Thoracic aorta (tissue), 2 donors: ENCODE results near the gene IL11RA. TPM values are rescaled to one million over a fixed set of nuclear protein-coding genes. Genes with fewer than 3 reads are reported as not detected.

ENCODE experiments used
- ATAC-seq: fragments of 150-250 bp; one replicate; pipeline ENCODE4 v1.8.0; 2017; ENCODE audit warnings: low read depth; ENCODE audit not compliant: insufficient number of reproducible peaks, low FRiP score
- DNase-seq: peaks from one replicate; pipeline ENCODE4 v3.0.0-alpha.2; 2020; ENCODE audit warnings: low spot score
- H3K27ac ChIP-seq, 2 donors: fragments of 200-600 bp; sonication (generic); 1 replicate in 1 of 2; 2 replicates in 1 of 2; pipeline ENCODE4 v1.5.1; 2016; ENCODE audit warnings: mild to moderate bottlenecking in 2 of 2, moderate library complexity in 2 of 2
- H3K27me3 ChIP-seq: fragments of 200-600 bp; sonication (generic); replicated peaks from 2 replicates; pipeline ENCODE4 v1.6.0; 2016; ENCODE audit warnings: mild to moderate bottlenecking; ENCODE audit not compliant: insufficient read depth
- H3K36me3 ChIP-seq: fragments of 200-600 bp; sonication (generic); one replicate; pipeline ENCODE4 v1.5.1; 2016
- H3K4me1 ChIP-seq, 2 donors: fragments of 200-600 bp; sonication (generic); 1 replicate in 1 of 2; 2 replicates in 1 of 2; pipeline versions ENCODE4 v1.5.1 to v1.6.0; 2016; ENCODE audit warnings: low read depth in 2 of 2, mild to moderate bottlenecking in 1 of 2; ENCODE audit not compliant: control insufficient read depth in 1 of 2
- H3K4me3 ChIP-seq: fragments of 200-600 bp; sonication (generic); 2 replicates; pipeline ENCODE4 v1.5.1; 2016; ENCODE audit warnings: mild to moderate bottlenecking
- H3K9me3 ChIP-seq: fragments of 200-600 bp; sonication (generic); 2 replicates; pipeline ENCODE4 v1.5.1; 2016
- total RNA-seq, 2 donors: library from RNA; depleted of rRNA; stranded (reverse); fragments of >200 nt; gene quantifications; one replicate each; pipeline versions ENCODE4 v1.1.0 to v1.2.3, GENCODE V29; 2016
- TF ChIP-seq, protein P1 (sequence below): fragments of 200-600 bp; sonication (generic); IDR thresholded peaks from one replicate; pipeline ENCODE4 v1.5.1; 2019; ENCODE audit warnings: antibody characterized with exemption

Gene IL11RA
- total RNA-seq, 2 donors from 2014 or later: 81.3 to 99.0 TPM

DNA sequence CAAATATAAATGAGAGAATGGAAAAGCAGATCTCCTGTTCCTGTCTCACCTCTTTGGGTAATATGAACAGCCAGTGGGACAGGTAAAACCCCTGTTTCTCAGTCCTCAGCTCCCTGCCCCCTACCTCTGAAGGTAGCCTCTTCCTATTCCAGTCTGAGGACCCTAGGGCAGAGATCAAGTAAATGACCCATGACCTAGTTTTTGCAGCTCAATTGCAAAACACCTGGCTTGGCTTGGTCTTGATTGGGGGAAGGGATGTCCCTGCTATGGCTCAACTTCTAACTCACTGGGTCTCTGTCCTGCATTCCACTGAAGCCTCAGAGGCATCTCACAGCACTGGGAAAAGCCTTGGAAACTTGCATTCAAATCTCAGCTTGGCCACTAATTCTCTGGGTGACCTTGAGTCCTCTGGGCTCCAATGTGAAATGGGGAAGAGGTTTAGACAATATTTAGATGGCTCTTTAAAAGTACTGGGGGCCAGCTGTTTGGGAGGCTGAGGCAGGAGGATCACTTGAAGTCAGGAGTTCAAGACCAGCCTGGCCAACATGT lies 7.1 kb upstream of the IL11RA start:
- Histone ChIP-seq H3K36me3 (peaks cover 15% of the 10 kb centered on the region), H3K27ac (no peak overlapping the region), H3K4me1 (peaks cover 12 to 26% of the 10 kb centered on the region in 2 donors), H3K9me3 (no peaks in the 10 kb centered on the region), H3K27me3 (no peaks in the 10 kb centered on the region), H3K4me3 (no peak overlapping the region)
- TF ChIP-seq, protein P1, sequence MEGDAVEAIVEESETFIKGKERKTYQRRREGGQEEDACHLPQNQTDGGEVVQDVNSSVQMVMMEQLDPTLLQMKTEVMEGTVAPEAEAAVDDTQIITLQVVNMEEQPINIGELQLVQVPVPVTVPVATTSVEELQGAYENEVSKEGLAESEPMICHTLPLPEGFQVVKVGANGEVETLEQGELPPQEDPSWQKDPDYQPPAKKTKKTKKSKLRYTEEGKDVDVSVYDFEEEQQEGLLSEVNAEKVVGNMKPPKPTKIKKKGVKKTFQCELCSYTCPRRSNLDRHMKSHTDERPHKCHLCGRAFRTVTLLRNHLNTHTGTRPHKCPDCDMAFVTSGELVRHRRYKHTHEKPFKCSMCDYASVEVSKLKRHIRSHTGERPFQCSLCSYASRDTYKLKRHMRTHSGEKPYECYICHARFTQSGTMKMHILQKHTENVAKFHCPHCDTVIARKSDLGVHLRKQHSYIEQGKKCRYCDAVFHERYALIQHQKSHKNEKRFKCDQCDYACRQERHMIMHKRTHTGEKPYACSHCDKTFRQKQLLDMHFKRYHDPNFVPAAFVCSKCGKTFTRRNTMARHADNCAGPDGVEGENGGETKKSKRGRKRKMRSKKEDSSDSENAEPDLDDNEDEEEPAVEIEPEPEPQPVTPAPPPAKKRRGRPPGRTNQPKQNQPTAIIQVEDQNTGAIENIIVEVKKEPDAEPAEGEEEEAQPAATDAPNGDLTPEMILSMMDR: no peak
- DNase-seq (no peak), ATAC-seq (no peak)

DNA sequence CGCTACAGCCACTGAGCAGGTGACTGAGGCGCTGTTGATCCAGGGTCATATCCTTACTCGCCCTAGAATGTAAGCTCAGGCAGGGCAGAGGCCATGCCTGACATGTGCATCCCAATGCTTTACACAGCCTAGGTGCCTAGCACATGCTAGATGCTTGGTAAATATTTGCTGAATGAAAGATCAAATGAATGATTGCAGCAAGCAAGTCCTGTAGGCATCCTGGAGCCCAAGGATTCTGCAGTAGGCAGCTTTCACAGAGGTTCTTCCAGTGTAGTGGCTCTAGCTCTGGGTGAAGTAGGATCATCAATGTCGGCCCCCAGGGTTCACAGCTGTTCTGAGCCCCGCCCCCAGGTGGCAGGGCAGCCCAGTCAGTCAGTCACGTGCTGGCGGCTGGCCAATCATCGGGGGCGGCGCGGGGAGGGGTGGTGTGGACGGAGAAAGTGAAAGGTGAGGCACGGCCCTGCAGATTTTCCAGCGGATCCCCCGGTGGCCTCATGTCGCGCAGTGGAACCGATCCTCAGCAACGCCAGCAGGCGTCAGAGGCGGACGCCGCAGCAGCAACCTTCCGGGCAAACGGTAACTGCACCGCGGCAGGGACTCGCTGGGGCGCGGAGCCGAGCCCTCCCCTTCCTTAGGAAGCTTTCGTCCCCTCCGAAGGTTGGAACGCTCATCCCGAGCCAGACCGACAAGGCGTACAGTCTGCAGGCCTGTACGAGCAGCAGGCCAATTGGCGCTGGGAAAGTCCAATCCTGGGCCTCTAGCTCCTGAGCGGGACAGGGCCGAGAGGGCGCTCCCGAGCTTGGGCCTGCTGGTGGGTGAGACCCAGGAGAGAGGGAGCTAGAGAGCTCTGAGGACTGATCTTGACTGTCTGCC lies 5.5 kb upstream of the IL11RA start, which contains the start of gene GALT:
Gene GALT (plus strand): TSS at position 465 of the 873 bp plus-strand sequence. CDS start 30 bp downstream, at position 495.
- TF ChIP-seq, protein P1: peak; percentile 23
- Histone ChIP-seq H3K9me3 (no peaks in the 10 kb centered on the region), H3K36me3 (peaks cover 16% of the 10 kb centered on the region), H3K4me3 (peak within 1 kb of the TSS; percentile 79), H3K4me1 (peaks cover 16 to 35% of the 10 kb centered on the region in 2 donors), H3K27ac (peak within 1 kb of the TSS; percentile 79 to 80), H3K27me3 (no peaks in the 10 kb centered on the region)
- ATAC-seq (peak; percentile 62), DNase-seq (peak; percentile 89)

DNA sequence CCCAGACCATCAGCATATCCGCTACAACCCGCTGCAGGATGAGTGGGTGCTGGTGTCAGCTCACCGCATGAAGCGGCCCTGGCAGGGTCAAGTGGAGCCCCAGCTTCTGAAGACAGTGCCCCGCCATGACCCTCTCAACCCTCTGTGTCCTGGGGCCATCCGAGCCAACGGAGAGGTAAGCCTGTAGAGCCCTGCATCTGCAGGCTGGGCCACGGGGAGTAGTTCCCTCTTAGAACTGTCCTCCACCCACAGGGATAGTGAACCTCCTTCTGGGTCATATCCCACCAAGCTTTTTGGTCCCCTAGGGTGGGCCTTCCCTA lies 4.9 kb upstream of the IL11RA start:
- Histone ChIP-seq H3K27me3 (no peaks in the 10 kb centered on the region), H3K4me3 (peak overlapping the region; percentile 79), H3K4me1 (peaks cover 18 to 40% of the 10 kb centered on the region in 2 donors), H3K36me3 (peaks cover 16% of the 10 kb centered on the region), H3K9me3 (no peaks in the 10 kb centered on the region), H3K27ac (peak overlapping the region; percentile 79 to 80)
- DNase-seq (no peak), ATAC-seq (no peak)
- TF ChIP-seq, protein P1: no peak

DNA sequence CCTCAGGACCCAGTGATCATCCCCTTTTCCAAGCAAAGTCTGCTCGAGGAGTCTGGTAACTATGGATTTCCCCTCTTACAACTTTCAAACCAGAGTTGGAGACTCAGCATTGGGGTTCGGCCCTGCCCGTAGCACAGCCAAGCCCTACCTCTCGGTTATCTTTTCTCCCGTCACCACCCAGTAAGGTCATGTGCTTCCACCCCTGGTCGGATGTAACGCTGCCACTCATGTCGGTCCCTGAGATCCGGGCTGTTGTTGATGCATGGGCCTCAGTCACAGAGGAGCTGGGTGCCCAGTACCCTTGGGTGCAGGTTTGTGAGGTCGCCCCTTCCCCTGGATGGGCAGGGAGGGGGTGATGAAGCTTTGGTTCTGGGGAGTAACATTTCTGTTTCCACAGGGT lies 4.3 kb upstream of the IL11RA start:
- peaks cover 16% of the 10 kb centered on the region for H3K36me3 ChIP-seq
- no peaks in the 10 kb centered on the region for H3K9me3 ChIP-seq
- TF ChIP-seq, protein P1: no peak
- DNase-seq (no peak), ATAC-seq (no peak)
- H3K4me1 ChIP-seq: peaks cover 19 to 45% of the 10 kb centered on the region in 2 donors
- peak overlapping the region; percentile 79 for H3K4me3 ChIP-seq
- H3K27ac ChIP-seq: peak overlapping the region; percentile 79 to 80
- H3K27me3 ChIP-seq: no peaks in the 10 kb centered on the region

DNA sequence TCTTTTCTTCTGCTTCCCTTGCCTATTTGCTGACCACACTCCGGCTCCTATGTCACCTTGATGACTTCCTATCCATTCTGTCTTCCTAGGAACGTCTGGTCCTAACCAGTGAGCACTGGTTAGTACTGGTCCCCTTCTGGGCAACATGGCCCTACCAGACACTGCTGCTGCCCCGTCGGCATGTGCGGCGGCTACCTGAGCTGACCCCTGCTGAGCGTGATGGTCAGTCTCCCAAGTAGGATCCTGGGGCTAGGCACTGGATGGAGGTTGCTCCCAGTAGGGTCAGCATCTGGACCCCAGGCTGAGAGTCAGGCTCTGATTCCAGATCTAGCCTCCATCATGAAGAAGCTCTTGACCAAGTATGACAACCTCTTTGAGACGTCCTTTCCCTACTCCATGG lies 3.3 kb upstream of the IL11RA start:
- Histone ChIP-seq H3K27me3 (no peaks in the 10 kb centered on the region), H3K36me3 (peaks cover 16% of the 10 kb centered on the region), H3K27ac (no peak overlapping the region), H3K4me1 (peaks cover 29 to 56% of the 10 kb centered on the region in 2 donors), H3K9me3 (no peaks in the 10 kb centered on the region), H3K4me3 (no peak overlapping the region)
- ATAC-seq (no peak), DNase-seq (no peak)
- TF ChIP-seq, protein P1: no peak
